NCI-H1417 (cell line): ENCODE data around the gene ASB2.

Experiments used
- DNase-seq, 3 experiments: peaks; one replicate each; lab custom pipeline; 2025; lab: John Stamatoyannopoulos, UW

ASB2 gene

DNA sequence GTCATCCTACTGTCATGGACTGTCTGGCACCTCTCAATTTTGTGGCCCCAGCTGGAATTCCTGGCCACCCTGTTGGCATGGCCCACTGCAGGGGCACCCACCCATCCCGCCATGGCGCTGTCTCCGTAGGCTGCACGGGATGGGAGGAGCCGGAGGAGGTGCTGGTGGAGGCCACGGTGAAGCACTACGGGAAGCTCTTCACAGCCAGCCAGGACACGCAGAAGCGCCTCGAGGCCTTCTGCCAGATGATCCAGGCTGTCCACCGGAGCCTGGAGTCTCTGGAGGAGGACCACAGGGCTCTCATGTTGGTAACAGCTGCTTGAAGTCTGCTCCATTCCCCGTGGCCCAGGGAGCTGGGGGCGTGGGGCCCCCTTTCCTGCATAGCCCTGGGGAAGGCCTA is 24.6 kb upstream of the ASB2 start:
- no peak for DNase-seq

GRCh38 chr14:94000267-94000666 is 23.9 kb upstream of the ASB2 start:
- DNase-seq = no peak

GRCh38 chr14:93999573-93999972 is 23.2 kb upstream of the ASB2 start:
- peak in 1 of 3 experiments; percentile 11 for DNase-seq

- DNase-seq = no peak
Measured at GRCh38 chr14:93998871-93999403, 22.6 kb upstream of the ASB2 start.

DNA sequence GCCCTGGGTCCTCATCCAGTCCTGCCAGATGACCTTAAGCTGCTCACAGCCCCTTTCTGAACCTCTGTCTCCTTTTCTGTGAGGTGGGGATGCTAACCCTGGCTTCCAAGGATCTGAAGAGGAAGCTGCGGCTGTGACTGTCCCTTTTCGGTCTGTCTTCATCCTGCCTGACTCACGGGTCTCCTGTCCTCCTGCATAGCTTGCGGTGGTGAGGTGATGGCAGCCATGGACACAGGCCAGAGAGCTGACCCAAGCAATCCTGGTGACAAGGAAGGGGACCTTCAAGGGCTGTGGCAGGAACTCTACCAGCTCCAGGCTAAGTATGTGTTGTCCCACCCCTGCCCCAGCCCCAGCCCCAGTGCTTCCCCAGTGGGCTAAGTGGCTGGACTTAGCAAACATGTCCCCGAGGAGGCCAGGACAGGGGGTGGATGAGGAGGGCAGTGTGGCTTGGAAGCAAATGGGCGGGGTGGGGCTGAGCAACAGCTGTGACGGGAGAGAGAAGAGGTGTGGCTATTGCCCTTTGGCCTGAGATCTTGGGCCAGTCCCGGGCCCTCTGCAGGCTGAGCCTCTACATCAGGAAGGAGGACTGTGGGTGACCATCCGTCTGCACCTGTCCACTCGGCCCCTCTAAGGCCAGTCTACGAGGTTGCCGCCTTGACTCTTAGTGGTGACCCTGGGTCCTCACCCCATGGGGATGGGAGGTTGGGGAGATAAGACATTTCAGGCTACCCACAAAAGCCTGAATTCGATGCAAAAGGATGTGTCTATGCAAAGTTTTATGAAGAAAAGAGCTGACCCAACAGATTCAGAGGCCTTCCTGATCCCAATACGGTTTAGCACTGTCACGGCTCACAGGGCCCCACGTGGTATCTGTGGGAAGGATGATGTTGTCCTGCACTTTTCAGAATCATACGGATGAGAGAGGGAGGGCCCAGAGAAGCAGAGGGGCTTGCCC is 21.8 kb upstream of the ASB2 start:
- no peak for DNase-seq

GRCh38 chr14:93997082-93997481 is 20.7 kb upstream of the ASB2 start, which contains the start of gene CCDC197:
TSS of gene CCDC197 (plus strand) at chr14:93997301. CDS start at chr14:93998132, 831 bp downstream.
- no peak for DNase-seq

DNA sequence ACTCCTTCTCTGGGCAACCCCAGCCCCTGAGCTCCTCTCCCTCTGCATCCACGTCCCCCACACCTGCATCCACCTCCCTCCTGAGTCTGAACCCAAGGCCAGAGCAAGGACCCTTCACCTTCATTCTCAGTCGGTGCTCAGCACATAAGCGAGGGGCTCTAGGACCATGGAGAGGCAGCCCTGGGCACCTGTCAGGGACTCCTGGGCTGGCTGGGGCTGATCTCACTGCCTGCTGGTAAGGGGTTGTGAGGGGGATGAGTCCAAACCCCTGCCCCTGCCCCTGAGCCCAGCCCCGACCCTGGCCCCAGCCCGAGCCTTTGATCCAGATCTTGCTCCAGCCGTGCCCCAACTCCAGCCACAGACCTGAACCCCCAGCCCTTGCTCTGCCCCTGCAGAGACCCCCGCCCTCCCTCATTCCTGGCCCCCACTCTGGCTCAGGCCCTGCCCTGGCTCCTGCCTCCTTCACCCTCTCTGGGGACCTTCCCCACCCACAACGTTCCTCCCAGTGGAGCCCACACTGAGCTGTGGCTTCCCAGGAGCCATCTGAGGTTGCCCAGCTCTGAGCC is 19.8 kb upstream of the ASB2 start:
- DNase-seq = no peak

DNA sequence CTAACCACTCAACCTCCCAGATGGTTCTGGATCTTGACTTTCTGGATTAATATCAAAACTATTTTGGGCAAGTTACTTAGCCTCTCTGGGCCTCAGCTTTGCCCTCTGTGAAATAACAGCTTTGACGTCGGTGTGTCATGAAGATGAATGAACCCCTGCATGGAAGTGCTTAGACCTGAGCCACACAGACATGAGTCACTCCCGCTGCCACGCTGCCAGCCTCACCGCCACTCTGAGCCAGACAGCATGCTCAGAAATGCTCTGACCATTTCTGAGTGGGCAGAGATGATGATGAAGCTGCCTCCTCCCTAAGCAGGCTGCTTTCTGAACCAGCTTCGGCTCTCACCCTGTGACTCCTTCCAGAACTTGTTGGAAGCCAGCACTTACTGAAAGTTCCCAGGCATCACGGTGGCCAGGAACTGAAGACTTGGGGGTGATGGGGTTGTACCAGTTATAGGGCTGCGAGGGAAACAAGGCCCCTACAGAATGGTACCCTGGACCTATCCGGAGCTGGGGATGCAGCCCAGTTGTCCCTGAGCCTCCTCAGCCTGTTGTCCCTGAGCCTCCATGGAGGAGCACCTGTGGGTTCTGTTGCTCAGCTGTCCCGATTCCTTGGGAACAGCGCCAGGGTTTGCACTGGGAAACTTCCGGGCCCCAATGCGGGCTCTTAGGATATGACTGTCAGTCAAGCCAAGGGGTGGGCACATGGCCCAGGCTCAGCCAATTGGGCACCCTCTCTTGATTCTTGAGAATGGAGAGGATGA is 18.7 kb upstream of the ASB2 start:
- DNase-seq = no peak

- no peak for DNase-seq
Measured at GRCh38 chr14:93993382-93993781, 17.0 kb upstream of the ASB2 start.

DNA sequence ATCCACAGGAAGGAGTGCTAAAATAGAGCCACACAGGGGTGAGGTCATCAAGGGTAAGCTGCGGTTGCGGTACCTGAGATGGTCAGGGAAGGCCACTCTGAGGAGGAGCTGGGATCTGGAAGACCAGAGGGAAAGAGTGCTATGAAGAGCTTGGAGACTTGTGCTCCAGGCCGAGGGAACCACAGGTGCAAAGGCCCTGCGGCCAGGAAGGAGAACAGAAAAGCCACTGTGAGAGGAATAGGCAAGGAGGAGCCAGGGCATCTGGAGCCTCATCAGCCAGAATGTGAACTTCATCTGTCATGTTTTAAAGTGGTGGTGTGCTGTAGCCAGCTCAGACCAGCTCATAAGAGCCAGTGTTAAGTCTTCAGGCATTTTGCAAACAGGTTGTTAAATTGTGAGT is 15.3 kb upstream of the ASB2 start:
- no peak for DNase-seq

- no peak for DNase-seq
Measured at GRCh38 chr14:93991212-93991611, 14.8 kb upstream of the ASB2 start.

GRCh38 chr14:93989939-93990338 is 13.6 kb upstream of the ASB2 start:
- DNase-seq = no peak

DNA sequence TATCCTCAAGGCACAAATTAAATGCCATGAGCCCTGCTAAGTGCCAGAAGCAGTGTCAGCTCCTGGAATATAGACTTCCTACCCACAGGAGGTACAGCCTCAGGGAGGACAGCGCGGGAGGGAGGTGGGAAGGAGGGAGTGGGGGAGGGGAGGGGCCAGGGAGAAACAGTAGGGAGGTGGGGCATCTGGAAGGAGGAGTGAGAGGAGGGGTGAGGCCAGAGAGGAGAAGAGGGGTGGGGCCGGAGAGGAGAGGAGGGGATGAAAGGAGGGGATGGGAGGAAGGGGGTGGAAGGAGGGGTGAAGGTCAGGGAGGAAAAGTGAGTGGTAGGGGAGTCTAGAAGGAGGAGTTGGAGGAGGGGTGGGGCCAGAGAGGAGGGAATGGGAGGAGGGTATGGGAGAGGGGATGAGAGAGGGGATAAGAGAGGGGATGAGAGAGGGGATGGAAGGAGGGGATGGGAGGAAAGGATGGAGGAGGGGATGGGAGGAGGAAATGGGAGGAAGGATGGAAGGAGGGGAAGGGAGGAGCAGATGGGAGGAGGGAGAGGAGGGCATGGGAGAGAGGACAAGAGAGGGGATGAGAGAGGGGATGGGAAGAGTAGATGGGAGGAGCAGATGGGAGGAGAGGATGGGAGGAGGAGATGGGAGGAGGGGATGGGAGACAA is 11.6 kb upstream of the ASB2 start:
- DNase-seq = peak in 1 of 3 experiments; percentile 27

GRCh38 chr14:93987376-93987775 is 11.0 kb upstream of the ASB2 start:
- no peak for DNase-seq

GRCh38 chr14:93986955-93987354 is 10.6 kb upstream of the ASB2 start:
- DNase-seq = no peak

GRCh38 chr14:93984987-93985410 is 8.6 kb upstream of the ASB2 start:
- DNase-seq = no peak

- no peak for DNase-seq
Measured at GRCh38 chr14:93984070-93984469, 7.7 kb upstream of the ASB2 start.

DNA sequence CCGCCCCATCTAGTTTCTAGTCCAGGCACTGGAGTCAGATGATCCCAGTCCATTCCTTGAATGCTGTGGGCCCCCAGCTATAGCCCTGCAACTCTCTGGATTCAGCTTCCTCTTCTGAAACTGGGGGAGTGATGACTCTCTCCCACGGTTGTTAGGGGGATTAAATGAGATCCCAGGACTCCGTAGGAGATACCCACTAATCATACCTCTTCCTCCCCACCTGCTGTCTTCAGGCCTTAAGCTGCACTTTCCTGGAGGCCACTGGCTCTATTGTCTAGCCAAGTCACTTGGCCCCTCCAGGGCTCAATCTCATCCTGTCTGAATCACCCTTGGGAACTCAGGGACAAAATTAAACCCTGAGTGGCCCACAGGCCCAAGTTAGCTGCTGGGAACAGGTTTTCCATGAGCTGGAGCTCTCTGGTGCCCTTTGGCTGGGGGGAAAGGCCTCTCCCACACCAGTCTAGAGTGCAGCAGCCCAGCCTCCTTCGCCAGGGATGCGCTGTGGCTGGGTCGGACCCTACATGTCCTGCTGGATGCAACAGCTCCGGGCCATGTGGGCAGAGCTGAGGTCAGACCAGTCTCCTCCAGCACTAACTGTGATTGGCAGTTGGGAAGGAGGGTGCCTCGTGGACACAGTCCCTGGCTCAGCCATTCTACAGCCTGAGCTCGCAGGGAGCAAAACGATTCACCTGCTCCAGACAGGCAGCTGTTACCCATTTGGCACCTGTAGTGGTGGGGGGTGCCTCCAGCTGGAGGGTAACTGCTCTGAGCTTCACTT is 6.0 kb upstream of the ASB2 start:
- DNase-seq = no peak

DNA sequence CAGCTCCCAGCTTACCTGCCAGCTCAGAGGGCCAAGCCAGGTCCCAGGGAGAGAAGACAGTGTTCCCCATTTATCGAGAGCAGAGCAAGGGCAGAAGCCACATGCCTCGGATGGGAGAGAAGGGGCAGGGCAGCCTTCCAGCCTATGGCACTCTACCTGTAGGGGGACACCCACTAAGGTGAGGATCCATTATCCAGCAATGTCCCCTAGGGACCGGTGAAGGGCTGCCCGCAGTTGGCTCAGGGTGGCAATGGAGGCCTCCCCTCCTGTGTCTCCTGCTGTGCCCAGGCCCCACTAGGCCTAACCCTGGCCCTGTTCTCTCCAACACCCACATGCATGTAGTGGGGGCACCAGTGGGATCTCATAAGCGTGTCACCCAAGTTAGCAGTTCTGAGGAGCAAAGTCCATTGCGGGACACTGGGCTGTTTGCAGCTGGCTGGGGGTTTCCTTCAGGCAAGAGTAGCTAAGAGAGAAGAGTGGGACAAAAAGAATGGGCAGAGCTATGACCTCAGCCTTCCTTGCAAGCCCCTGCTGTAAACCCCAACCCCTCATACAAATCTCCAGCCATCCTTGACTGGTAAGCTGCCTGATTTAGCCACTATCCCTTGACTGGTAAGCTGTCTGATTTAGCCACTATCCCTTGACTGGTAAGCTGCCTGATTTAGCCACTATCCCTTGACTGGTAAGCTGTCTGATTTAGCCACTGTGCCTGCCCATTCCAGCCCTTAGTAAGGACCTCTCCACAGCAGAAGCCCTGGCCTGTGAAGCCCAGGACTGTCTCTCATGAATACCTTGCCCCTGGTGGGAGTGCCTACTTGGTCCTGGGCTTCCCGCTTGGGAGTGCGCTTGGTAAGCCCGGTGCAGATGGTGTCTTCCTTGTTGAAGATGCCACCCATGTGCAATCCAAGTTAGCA is 5.2 kb upstream of the ASB2 start:
- DNase-seq = no peak
